Measurements from ENCODE around the gene CACNA2D1.
A peak's percentile ranks its signal among the peaks of the same experiment; 100 is the strongest.
"Not testable (repeated sequence)": the region's sequence is repeated elsewhere in the genome, so short reads cannot be mapped to it uniquely, and the experiment has no call there.

Gene CACNA2D1

GRCh38 chr7:82050792-82051191, 392.8 kb downstream of the CACNA2D1 start:
- no peak for FAIRE-seq
- DNase-seq (ENCODE audit: low spot score) = no peak

- DNase-seq (ENCODE audit: low spot score) = peak; percentile 77
- FAIRE-seq = peak; percentile 92
These were observed 393.6 kb downstream of the CACNA2D1 start for GRCh38 chr7:82049891-82050533.

GRCh38 chr7:82049442-82049841, 394.1 kb downstream of the CACNA2D1 start:
- no peak for FAIRE-seq
- DNase-seq (ENCODE audit: low spot score) = no peak

GRCh38 chr7:82044497-82045080, 399.0 kb downstream of the CACNA2D1 start:
- FAIRE-seq (peak; percentile 92), DNase-seq (ENCODE audit: low spot score) (peak; percentile 30)

GRCh38 chr7:82039621-82040020, 404.0 kb downstream of the CACNA2D1 start:
- no peak for FAIRE-seq
- no peak for DNase-seq (ENCODE audit: low spot score)

GRCh38 chr7:82036146-82036886, 407.3 kb downstream of the CACNA2D1 start:
- FAIRE-seq (no peak), DNase-seq (ENCODE audit: low spot score) (no peak)

- DNase-seq (ENCODE audit: low spot score) = no peak
- FAIRE-seq = no peak
These were observed 408.1 kb downstream of the CACNA2D1 start for GRCh38 chr7:82035456-82035855.

GRCh38 chr7:82032901-82033300, 410.7 kb downstream of the CACNA2D1 start:
- FAIRE-seq (no peak), DNase-seq (ENCODE audit: low spot score) (no peak)

GRCh38 chr7:82029236-82029913, 414.2 kb downstream of the CACNA2D1 start:
- FAIRE-seq (no peak), DNase-seq (ENCODE audit: low spot score) (no peak)

- DNase-seq (ENCODE audit: low spot score) (no peak), FAIRE-seq (no peak)
These were observed 415.5 kb downstream of the CACNA2D1 start for GRCh38 chr7:82028097-82028496.

- no peak for FAIRE-seq
- DNase-seq (ENCODE audit: low spot score) = no peak
These were observed 421.9 kb downstream of the CACNA2D1 start for GRCh38 chr7:82021713-82022112.

- no peak for DNase-seq (ENCODE audit: low spot score)
- no peak for FAIRE-seq
These were observed 422.5 kb downstream of the CACNA2D1 start for GRCh38 chr7:82021036-82021435.

- FAIRE-seq (no peak), DNase-seq (ENCODE audit: low spot score) (no peak)
These were observed 423.8 kb downstream of the CACNA2D1 start for GRCh38 chr7:82019551-82020475.

- DNase-seq (ENCODE audit: low spot score) = no peak
These were observed 425.4 kb downstream of the CACNA2D1 start for GRCh38 chr7:82018226-82018625.

GRCh38 chr7:82017334-82017943, 426.1 kb downstream of the CACNA2D1 start:
- DNase-seq (ENCODE audit: low spot score) (peak; percentile 56), FAIRE-seq (peak; percentile 91)

More at GRCh38 chr7:82018226-82018625, 425.4 kb downstream of the CACNA2D1 start:
- FAIRE-seq = no peak

- DNase-seq (ENCODE audit: low spot score) = no peak
- FAIRE-seq = no peak
These were observed 427.8 kb downstream of the CACNA2D1 start for GRCh38 chr7:82015751-82016150.

GRCh38 chr7:82014574-82014973, 429.0 kb downstream of the CACNA2D1 start:
- not testable (repeated sequence) for FAIRE-seq; DNase-seq (ENCODE audit: low spot score)

- FAIRE-seq = no peak
These were observed 431.1 kb downstream of the CACNA2D1 start for GRCh38 chr7:82012453-82012852.

GRCh38 chr7:82010416-82010815, 433.2 kb downstream of the CACNA2D1 start:
- no peak for FAIRE-seq

More at GRCh38 chr7:82012453-82012852, 431.1 kb downstream of the CACNA2D1 start:
- DNase-seq (ENCODE audit: low spot score) = no peak

GRCh38 chr7:82007315-82007714, 436.3 kb downstream of the CACNA2D1 start:
- no peak for DNase-seq (ENCODE audit: low spot score)
- no peak for FAIRE-seq

More at GRCh38 chr7:82010416-82010815, 433.2 kb downstream of the CACNA2D1 start:
- no peak for DNase-seq (ENCODE audit: low spot score)

All from RCC 7860 (cell line).